ENCODE data around the gene SLC25A41.
"Not testable (repeated sequence)": the region's sequence is repeated elsewhere in the genome, so short reads cannot be mapped to it uniquely, and the experiment has no call there.

SLC25A41 gene

GRCh38 chr19:6428692-6429418 lies 4.7 kb downstream of the SLC25A41 start:
- not testable (repeated sequence) for DNase-seq (ENCODE audit: low spot score)

GRCh38 chr19:6427131-6427530 lies 6.4 kb downstream of the SLC25A41 start:
- no peak for DNase-seq (ENCODE audit: low spot score)

- no peak for DNase-seq (ENCODE audit: low spot score)
Measured at GRCh38 chr19:6425732-6426620, 7.6 kb downstream of the SLC25A41 start.

- DNase-seq (ENCODE audit: low spot score), result peak; percentile 99
Measured at GRCh38 chr19:6424939-6425731, 8.4 kb downstream of the SLC25A41 start.

GRCh38 chr19:6424195-6424938 lies 9.2 kb downstream of the SLC25A41 start, which contains the start of gene KHSRP:
KHSRP (minus strand) TSS chr19:6424811; CDS start chr19:6424701, 110 bp downstream.
- peak; percentile 66 for DNase-seq (ENCODE audit: low spot score)

GRCh38 chr19:6423499-6424194 lies 9.9 kb downstream of the SLC25A41 start:
- DNase-seq (ENCODE audit: low spot score), result peak; percentile 79

GRCh38 chr19:6421075-6422014 lies 12.2 kb downstream of the SLC25A41 start:
- no peak for DNase-seq (ENCODE audit: low spot score)

GRCh38 chr19:6418562-6418932 lies 15.0 kb downstream of the SLC25A41 start:
- DNase-seq (ENCODE audit: low spot score), result no peak

GRCh38 chr19:6417713-6418561 lies 15.6 kb downstream of the SLC25A41 start:
- DNase-seq (ENCODE audit: low spot score), result peak; percentile 60

GRCh38 chr19:6416658-6417405 lies 16.7 kb downstream of the SLC25A41 start:
- DNase-seq (ENCODE audit: low spot score), result no peak

- DNase-seq (ENCODE audit: low spot score), result no peak
Measured at GRCh38 chr19:6415591-6416190, 17.9 kb downstream of the SLC25A41 start.

GRCh38 chr19:6414793-6415590 lies 18.6 kb downstream of the SLC25A41 start:
- DNase-seq (ENCODE audit: low spot score), result no peak

- no peak for DNase-seq (ENCODE audit: low spot score)
Measured at GRCh38 chr19:6413721-6414643, 19.6 kb downstream of the SLC25A41 start.

GRCh38 chr19:6413291-6413690 lies 20.3 kb downstream of the SLC25A41 start:
- DNase-seq (ENCODE audit: low spot score), result no peak

GRCh38 chr19:6412447-6413091 lies 21.0 kb downstream of the SLC25A41 start:
- DNase-seq (ENCODE audit: low spot score), result peak; percentile 70
